Endothelial cell of umbilical vein (primary cell): ENCODE data around the gene AGMAT. TPM values are rescaled to one million over a fixed set of nuclear protein-coding genes. Genes with fewer than 3 reads are reported as not detected.

Source experiments
- BruUV-seq: library from RNA; stranded (reverse); fragments of 400-500 nt; replicated peaks from 2 replicates; lab custom pipeline; 2021; lab: Mats Ljungman, UMichigan
- CTCF ChIA-PET: fragments of 300-600, 350-600 bp; sonication (Branson Sonifier 250); formaldehyde crosslinking; loops from one replicate; lab custom pipeline; 2021; ENCODE audit warnings: antibody characterized with exemption, inconsistent platforms; lab: Charles Lee
- POLR2A ChIA-PET: fragments of 300-600, 350-600 bp; sonication (Branson Sonifier 250); formaldehyde crosslinking; loops from one replicate; lab custom pipeline; 2021; ENCODE audit warnings: antibody characterized with exemption, inconsistent platforms; lab: Charles Lee
- DNase-seq: peaks from one replicate; pipeline ENCODE4 v3.0.0-alpha.2; 2011; ENCODE audit warnings: low read depth, low spot score
- FAIRE-seq: peaks from 2 replicates; lab custom pipeline; 2011; peaks lifted over from hg19 to GRCh38; lab: Jason Lieb, UNC
- H2AFZ ChIP-seq: 2 replicates; pipeline ENCODE4 v1.6.0; 2012; ENCODE audit warnings: low read depth, low read length, control low read depth, inconsistent platforms
- H3K27ac ChIP-seq: 2 replicates; pipeline ENCODE4 v1.5.1; 2011; ENCODE audit warnings: low read depth, mild to moderate bottlenecking, control low read depth, low read length, moderate library complexity; ENCODE audit not compliant: insufficient read depth
- H3K27me3 ChIP-seq, 2 experiments: 2 replicates each; pipeline versions ENCODE4 v1.6.0 to v1.6.1; 2011; ENCODE audit warnings: low read length in 2 of 2, mixed read lengths in 1 of 2; ENCODE audit not compliant: control insufficient read depth in 2 of 2, insufficient read depth in 2 of 2
- H3K36me3 ChIP-seq, 2 experiments: 2 replicates in 1 of 2; 3 replicates in 1 of 2; pipeline ENCODE4 v1.5.1; 2011; ENCODE audit warnings: low read length in 2 of 2, mild to moderate bottlenecking in 1 of 2, moderate library complexity in 1 of 2; ENCODE audit not compliant: control insufficient read depth in 2 of 2, insufficient read depth in 2 of 2; ENCODE audit errors: extremely low read depth in 1 of 2
- H3K4me1 ChIP-seq: 3 replicates; pipeline ENCODE4 v1.5.1; 2011; ENCODE audit warnings: mild to moderate bottlenecking, low read length; ENCODE audit not compliant: control insufficient read depth, insufficient read depth; ENCODE audit errors: extremely low read depth
- H3K4me2 ChIP-seq: 2 replicates; pipeline ENCODE4 v1.6.1; 2011; ENCODE audit warnings: low read length, control low read depth, mixed read lengths; ENCODE audit not compliant: insufficient read depth
- H3K4me3 ChIP-seq, 3 experiments: fragments of 200-600 bp in 1 of 3; sonication (generic), shearing (Covaris generic) in 1 of 3; replicated peaks in 1 of 3; 2 replicates each; pipeline ENCODE4 v1.5.1; 2011 to 2016; ENCODE audit warnings: control low read depth in 3 of 3, low read length in 3 of 3, mild to moderate bottlenecking in 2 of 3, inconsistent platforms in 1 of 3, low read depth in 1 of 3, moderate library complexity in 1 of 3; ENCODE audit not compliant: insufficient read depth in 1 of 3
- H3K79me2 ChIP-seq: 2 replicates; pipeline ENCODE4 v1.6.0; 2012; ENCODE audit warnings: low read length, inconsistent platforms; ENCODE audit not compliant: control insufficient read depth, insufficient read depth
- H3K9ac ChIP-seq: replicated peaks from 2 replicates; pipeline ENCODE3; 2011; ENCODE audit warnings: low read length, control low read depth; ENCODE audit not compliant: insufficient read depth; ENCODE audit errors: extremely low read depth
- H3K9me1 ChIP-seq: replicated peaks from 3 replicates; pipeline ENCODE4 v1.6.0; 2011; ENCODE audit warnings: mild to moderate bottlenecking, low read length; ENCODE audit not compliant: control insufficient read depth, insufficient read depth; ENCODE audit errors: extremely low read depth
- H3K9me3 ChIP-seq: replicated peaks from 2 replicates; pipeline ENCODE4 v1.5.1; 2012; ENCODE audit warnings: low read length, inconsistent platforms; ENCODE audit not compliant: control insufficient read depth, insufficient read depth
- H4K20me1 ChIP-seq: replicated peaks from 2 replicates; pipeline ENCODE3; 2011; ENCODE audit warnings: mild to moderate bottlenecking, low read length; ENCODE audit not compliant: control insufficient read depth, insufficient read depth; ENCODE audit errors: extremely low read depth
- EZH2 ChIP-seq: IDR thresholded peaks from 2 replicates; pipeline ENCODE4 v1.6.1; 2012; ENCODE audit warnings: borderline replicate concordance, low read depth, mild to moderate bottlenecking, moderate library complexity, low read length, inconsistent platforms; ENCODE audit not compliant: severe bottlenecking
- FOS ChIP-seq: IDR thresholded peaks from 2 replicates; pipeline ENCODE4 v1.6.1; 2011; ENCODE audit warnings: mild to moderate bottlenecking, low read length, moderate library complexity, borderline replicate concordance; ENCODE audit not compliant: insufficient read depth
- GATA2 ChIP-seq: IDR thresholded peaks from 2 replicates; pipeline ENCODE4 v1.7.0; 2011; ENCODE audit warnings: low read depth, mild to moderate bottlenecking, moderate library complexity, mixed read lengths, low read length; ENCODE audit not compliant: insufficient read length, insufficient read depth
- JUN ChIP-seq: IDR thresholded peaks from 2 replicates; pipeline ENCODE4 v1.6.1; 2011; ENCODE audit warnings: borderline replicate concordance, low read depth; ENCODE audit not compliant: insufficient read length, insufficient read depth
- MYC ChIP-seq: IDR thresholded peaks from one replicate; pipeline ENCODE4 v1.6.1; 2011; ENCODE audit warnings: mild to moderate bottlenecking, low read depth, low read length
- POLR2A ChIP-seq: IDR thresholded peaks from 2 replicates; pipeline ENCODE4 v1.6.1; 2012; ENCODE audit warnings: low read depth, mild to moderate bottlenecking, control low read depth, low read length
- POLR2AphosphoS5 ChIP-seq: IDR thresholded peaks from 2 replicates; pipeline ENCODE4 v1.6.1; 2012; ENCODE audit warnings: low read depth, mild to moderate bottlenecking, control low read depth, low read length, moderate library complexity; ENCODE audit not compliant: insufficient read depth
- dilution Hi-C: fragments of 300-500 bp; cut with MboI; formaldehyde crosslinking; loops from one replicate; pipeline ENCODE4 v1.15.0; 2019; ENCODE audit warnings: low sequenced_read_pairs; ENCODE audit not compliant: extremely low pct_ligation_motif_present
- intact Hi-C: fragments of 100-400 bp; cut with micrococcal nuclease; formaldehyde crosslinking; loops from one replicate; pipeline ENCODE4 v1.10.0; 2022
- polyA plus RNA-seq, 4 experiments: library from polyadenylated mRNA; depleted of rRNA in 3 of 4; stranded (reverse) in 3 of 4; unstranded in 1 of 4; fragments of >200 nt; gene quantifications; 2 replicates each; pipeline versions ENCODE4 v1.2.1 to v1.2.3, GENCODE V29; 2011 to 2012; ENCODE audit warnings: missing spikeins in 1 of 4
- total RNA-seq: library from RNA; stranded (reverse); gene quantifications from 2 replicates; pipeline ENCODE4 v1.2.3, GENCODE V29; 2021
- TF ChIP-seq, protein P1 (sequence below): IDR thresholded peaks from 2 replicates; pipeline ENCODE4 v1.6.1; 2011; ENCODE audit not compliant: insufficient read depth, insufficient read length
- TF ChIP-seq, protein P2 (sequence below), 2 donors: IDR thresholded peaks; 1 replicate in 1 of 2; 2 replicates in 1 of 2; pipeline ENCODE4 v1.5.1; 2011; ENCODE audit warnings: low read length in 2 of 2, mild to moderate bottlenecking in 2 of 2, moderate library complexity in 2 of 2, control low read depth in 1 of 2, inconsistent platforms in 1 of 2, low read depth in 1 of 2; ENCODE audit not compliant: insufficient read depth in 1 of 2; ENCODE audit errors: extremely low read depth in 1 of 2

Gene AGMAT
- total and polyA plus RNA-seq, 2 donors (not counting 3 experiments of a cell fraction or from before 2014, with no cell fraction given) = 0.39 to 1.9 TPM

DNA sequence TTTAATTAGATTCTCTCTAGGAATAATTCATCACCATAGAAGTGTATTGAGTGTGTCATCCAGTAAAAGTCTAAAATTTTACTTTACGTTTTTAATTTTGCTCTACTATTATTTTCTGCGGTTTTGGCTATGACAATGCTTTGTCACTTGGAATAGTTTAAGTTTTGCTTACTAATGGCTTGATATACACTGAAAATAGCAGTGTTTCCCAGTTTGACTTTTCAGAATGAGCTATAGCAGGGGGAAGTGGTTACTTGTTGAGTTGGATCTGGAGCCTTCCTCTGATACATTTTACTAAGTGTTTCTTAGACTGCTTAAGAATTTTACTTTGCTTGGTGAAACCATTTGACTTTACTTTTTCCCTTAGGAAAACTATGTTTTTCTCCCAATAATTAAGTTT lies 53.2 kb downstream of the AGMAT start:
- FAIRE-seq (no peak), DNase-seq (no peak)
- no peak for TF ChIP-seq POLR2A
- TF ChIP-seq MYC = no peak
- TF ChIP-seq POLR2AphosphoS5 = no peak
- TF ChIP-seq JUN = no peak
- TF ChIP-seq, protein P1, sequence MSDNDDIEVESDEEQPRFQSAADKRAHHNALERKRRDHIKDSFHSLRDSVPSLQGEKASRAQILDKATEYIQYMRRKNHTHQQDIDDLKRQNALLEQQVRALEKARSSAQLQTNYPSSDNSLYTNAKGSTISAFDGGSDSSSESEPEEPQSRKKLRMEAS = no peak
- TF ChIP-seq GATA2 = no peak
- no peak for TF ChIP-seq EZH2
- TF ChIP-seq, protein P2, sequence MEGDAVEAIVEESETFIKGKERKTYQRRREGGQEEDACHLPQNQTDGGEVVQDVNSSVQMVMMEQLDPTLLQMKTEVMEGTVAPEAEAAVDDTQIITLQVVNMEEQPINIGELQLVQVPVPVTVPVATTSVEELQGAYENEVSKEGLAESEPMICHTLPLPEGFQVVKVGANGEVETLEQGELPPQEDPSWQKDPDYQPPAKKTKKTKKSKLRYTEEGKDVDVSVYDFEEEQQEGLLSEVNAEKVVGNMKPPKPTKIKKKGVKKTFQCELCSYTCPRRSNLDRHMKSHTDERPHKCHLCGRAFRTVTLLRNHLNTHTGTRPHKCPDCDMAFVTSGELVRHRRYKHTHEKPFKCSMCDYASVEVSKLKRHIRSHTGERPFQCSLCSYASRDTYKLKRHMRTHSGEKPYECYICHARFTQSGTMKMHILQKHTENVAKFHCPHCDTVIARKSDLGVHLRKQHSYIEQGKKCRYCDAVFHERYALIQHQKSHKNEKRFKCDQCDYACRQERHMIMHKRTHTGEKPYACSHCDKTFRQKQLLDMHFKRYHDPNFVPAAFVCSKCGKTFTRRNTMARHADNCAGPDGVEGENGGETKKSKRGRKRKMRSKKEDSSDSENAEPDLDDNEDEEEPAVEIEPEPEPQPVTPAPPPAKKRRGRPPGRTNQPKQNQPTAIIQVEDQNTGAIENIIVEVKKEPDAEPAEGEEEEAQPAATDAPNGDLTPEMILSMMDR (IDR thresholded peaks at IDR 0.05; ENCODE audit: extremely low read depth in 1 of 2, insufficient read depth in 1 of 2, low read depth in 1 of 2, low read length in 2 of 2) = no peak
- no peak for TF ChIP-seq FOS
- H3K9me3 ChIP-seq = no peaks in the 10 kb centered on the region
- H3K79me2 ChIP-seq = peaks cover 11% of the 10 kb centered on the region
- intact Hi-C loops = no loop called here
- H3K4me3 ChIP-seq = no peak overlapping the region
- dilution Hi-C loops = no loop called here
- no peaks in the 10 kb centered on the region for H4K20me1 ChIP-seq
- H3K27ac ChIP-seq = no peak overlapping the region
- H3K9me1 ChIP-seq = no peaks in the 10 kb centered on the region
- peaks cover 6% of the 10 kb centered on the region for H3K4me1 ChIP-seq
- H3K27me3 ChIP-seq = no peaks in the 10 kb centered on the region
- no peak overlapping the region for H3K4me2 ChIP-seq
- H3K36me3 ChIP-seq = peaks cover 2 to 7% of the 10 kb centered on the region in 2 experiments
- H3K9ac ChIP-seq = no peak overlapping the region
- CTCF ChIA-PET = no interaction called here
- BruUV-seq = no TSS peak
- POLR2A ChIA-PET = no interaction called here
- no peak overlapping the region for H2AFZ ChIP-seq
